KMS-11 (cell line): ENCODE measurements around the gene IL1R1.

Source experiments
- H2AFZ ChIP-seq: fragments of 200-600 bp; sonication (generic); 2 replicates; pipeline ENCODE4 v1.6.1; 2016; ENCODE audit warnings: antibody characterized with exemption, mixed run types, low read depth
- H3K27ac ChIP-seq: fragments of 200-600 bp; sonication (generic); 2 replicates; pipeline ENCODE4 v1.6.1; 2016; ENCODE audit warnings: mild to moderate bottlenecking, mixed run types
- H3K27me3 ChIP-seq: fragments of 200-600 bp; sonication (generic); 2 replicates; pipeline ENCODE4 v1.6.1; 2017; ENCODE audit warnings: mild to moderate bottlenecking, low read depth, mixed run types, moderate library complexity; ENCODE audit not compliant: insufficient read depth
- H3K36me3 ChIP-seq: fragments of 200-600 bp; sonication (generic); 2 replicates; pipeline ENCODE4 v1.6.1; 2017; ENCODE audit warnings: mild to moderate bottlenecking, mixed run types; ENCODE audit not compliant: insufficient read depth
- H3K4me1 ChIP-seq: fragments of 200-600 bp; sonication (generic); 2 replicates; pipeline ENCODE4 v1.6.1; 2016; ENCODE audit warnings: mild to moderate bottlenecking, low read depth, mixed run types; ENCODE audit not compliant: poor library complexity, severe bottlenecking
- H3K4me2 ChIP-seq: fragments of 200-600 bp; sonication (generic); 2 replicates; pipeline ENCODE4 v1.7.0; 2016; ENCODE audit warnings: mild to moderate bottlenecking, mixed run types
- H3K4me3 ChIP-seq: fragments of 200-600 bp; sonication (generic); IDR thresholded peaks from 2 replicates; pipeline ENCODE4 v1.6.1; 2017; ENCODE audit warnings: low read depth, low read length, mixed read lengths; ENCODE audit not compliant: insufficient read depth
- H3K79me2 ChIP-seq: fragments of 200-600 bp; sonication (generic); 2 replicates; pipeline ENCODE4 v1.6.1; 2016; ENCODE audit warnings: low read depth, mixed run types; ENCODE audit not compliant: insufficient read depth
- H3K9ac ChIP-seq: fragments of 200-600 bp; sonication (generic); 2 replicates; pipeline ENCODE4 v1.6.1; 2016; ENCODE audit warnings: mild to moderate bottlenecking, mixed run types
- H4K20me1 ChIP-seq: fragments of 200-600 bp; sonication (generic); 2 replicates; pipeline ENCODE4 v1.6.1; 2016; ENCODE audit warnings: mild to moderate bottlenecking, mixed run types; ENCODE audit not compliant: insufficient read depth
- TF ChIP-seq, protein P1 (sequence below): fragments of 200-600 bp; sonication (generic); conservative IDR thresholded peaks from 2 replicates; pipeline ENCODE4 v1.6.1; 2017; ENCODE audit warnings: low read depth, mild to moderate bottlenecking, antibody characterized with exemption, low read length, moderate library complexity, mixed read lengths

IL1R1 gene

DNA sequence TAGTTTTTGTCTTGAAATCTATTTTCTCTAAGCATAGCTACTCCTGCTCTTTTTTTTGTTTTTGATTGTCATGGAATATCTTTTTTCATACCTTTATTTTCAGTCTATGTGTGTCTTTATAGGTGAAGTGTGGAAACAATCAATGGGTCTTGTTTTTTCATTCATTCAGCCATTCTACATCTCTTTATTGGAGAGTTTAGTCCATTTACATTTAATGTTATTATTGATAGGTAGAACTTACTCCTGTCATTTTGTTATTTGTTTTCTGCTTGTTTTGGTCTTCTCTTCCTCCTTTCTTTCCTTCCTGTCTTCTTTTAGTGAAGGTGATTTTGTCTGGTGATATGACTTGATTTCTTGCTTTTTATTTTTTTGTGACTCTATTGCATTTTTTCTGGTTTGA lies 62.1 kb downstream of the IL1R1 start:
- TF ChIP-seq, protein P1, sequence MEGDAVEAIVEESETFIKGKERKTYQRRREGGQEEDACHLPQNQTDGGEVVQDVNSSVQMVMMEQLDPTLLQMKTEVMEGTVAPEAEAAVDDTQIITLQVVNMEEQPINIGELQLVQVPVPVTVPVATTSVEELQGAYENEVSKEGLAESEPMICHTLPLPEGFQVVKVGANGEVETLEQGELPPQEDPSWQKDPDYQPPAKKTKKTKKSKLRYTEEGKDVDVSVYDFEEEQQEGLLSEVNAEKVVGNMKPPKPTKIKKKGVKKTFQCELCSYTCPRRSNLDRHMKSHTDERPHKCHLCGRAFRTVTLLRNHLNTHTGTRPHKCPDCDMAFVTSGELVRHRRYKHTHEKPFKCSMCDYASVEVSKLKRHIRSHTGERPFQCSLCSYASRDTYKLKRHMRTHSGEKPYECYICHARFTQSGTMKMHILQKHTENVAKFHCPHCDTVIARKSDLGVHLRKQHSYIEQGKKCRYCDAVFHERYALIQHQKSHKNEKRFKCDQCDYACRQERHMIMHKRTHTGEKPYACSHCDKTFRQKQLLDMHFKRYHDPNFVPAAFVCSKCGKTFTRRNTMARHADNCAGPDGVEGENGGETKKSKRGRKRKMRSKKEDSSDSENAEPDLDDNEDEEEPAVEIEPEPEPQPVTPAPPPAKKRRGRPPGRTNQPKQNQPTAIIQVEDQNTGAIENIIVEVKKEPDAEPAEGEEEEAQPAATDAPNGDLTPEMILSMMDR = no peak
- Histone ChIP-seq H3K4me1 (no peaks in the 10 kb centered on the region), H3K27me3 (no peaks in the 10 kb centered on the region), H3K4me2 (no peak overlapping the region), H3K4me3 (no peak overlapping the region), H4K20me1 (no peaks in the 10 kb centered on the region), H3K79me2 (no peaks in the 10 kb centered on the region), H2AFZ (no peak overlapping the region), H3K27ac (no peak overlapping the region), H3K36me3 (no peaks in the 10 kb centered on the region), H3K9ac (no peak overlapping the region)

DNA sequence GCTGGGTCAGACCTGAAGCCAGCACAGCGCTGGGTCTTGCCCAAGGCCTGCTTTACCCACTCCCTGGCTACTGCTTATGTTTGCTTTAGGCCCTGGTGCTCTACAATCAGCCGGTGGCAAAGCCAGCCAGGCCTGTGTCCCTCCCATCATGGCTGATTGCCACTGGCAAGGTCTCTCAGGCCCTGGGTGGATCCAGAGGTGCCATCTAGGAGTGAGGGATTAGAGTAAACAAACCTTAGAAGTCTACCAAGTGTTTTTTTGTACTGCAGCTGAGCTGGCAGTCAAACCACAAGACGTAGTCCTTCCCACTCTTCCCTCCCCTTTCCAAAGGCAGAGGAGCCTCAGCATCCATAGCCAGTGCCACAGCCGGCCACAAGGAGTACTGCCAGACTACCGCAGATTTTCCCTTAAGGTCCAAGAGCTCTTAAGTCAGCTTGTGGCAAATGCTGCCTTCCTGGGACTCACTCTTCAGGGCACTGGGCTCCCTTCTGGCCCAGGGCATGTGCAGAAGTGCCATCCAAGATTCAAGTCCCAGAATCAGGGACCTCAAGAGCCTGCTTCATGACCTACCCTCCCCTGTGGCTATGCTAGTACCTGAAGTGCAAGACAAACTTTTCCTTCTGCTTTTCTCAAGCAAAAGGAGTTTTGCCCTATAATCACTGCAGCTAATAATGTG lies 64.3 kb downstream of the IL1R1 start:
- Histone ChIP-seq H3K4me3 (no peak overlapping the region), H2AFZ (no peak overlapping the region), H3K4me2 (no peak overlapping the region), H4K20me1 (no peaks in the 10 kb centered on the region), H3K9ac (no peak overlapping the region), H3K36me3 (no peaks in the 10 kb centered on the region), H3K27me3 (no peaks in the 10 kb centered on the region), H3K79me2 (no peaks in the 10 kb centered on the region), H3K4me1 (no peaks in the 10 kb centered on the region), H3K27ac (no peak overlapping the region)
- TF ChIP-seq, protein P1 = no peak

DNA sequence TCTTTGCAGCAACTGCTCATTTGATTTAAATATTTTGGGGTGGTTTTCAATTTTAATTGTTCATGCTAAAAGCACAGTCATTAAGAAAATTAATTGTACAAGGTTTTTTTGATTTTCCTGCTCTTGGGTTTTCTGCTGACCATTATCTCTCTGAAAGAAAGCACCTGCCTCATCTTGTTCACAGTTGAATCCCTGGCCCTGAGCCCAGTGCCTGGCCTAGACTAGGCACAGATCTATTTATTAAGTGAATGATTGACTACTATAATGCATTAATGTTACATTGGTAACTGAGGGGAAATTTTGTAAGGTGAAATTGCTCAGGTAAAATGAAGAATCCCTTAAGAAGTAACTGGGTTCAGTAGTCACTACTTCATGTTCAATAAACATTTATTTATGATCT lies 66.2 kb downstream of the IL1R1 start:
- no peak overlapping the region for H2AFZ ChIP-seq
- no peaks in the 10 kb centered on the region for H3K27me3 ChIP-seq
- H3K36me3 ChIP-seq = no peaks in the 10 kb centered on the region
- H3K4me3 ChIP-seq = no peak overlapping the region
- no peaks in the 10 kb centered on the region for H4K20me1 ChIP-seq
- no peak overlapping the region for H3K4me2 ChIP-seq
- no peaks in the 10 kb centered on the region for H3K79me2 ChIP-seq
- no peaks in the 10 kb centered on the region for H3K4me1 ChIP-seq
- no peak overlapping the region for H3K9ac ChIP-seq
- H3K27ac ChIP-seq = no peak overlapping the region
- TF ChIP-seq, protein P1 = no peak

DNA sequence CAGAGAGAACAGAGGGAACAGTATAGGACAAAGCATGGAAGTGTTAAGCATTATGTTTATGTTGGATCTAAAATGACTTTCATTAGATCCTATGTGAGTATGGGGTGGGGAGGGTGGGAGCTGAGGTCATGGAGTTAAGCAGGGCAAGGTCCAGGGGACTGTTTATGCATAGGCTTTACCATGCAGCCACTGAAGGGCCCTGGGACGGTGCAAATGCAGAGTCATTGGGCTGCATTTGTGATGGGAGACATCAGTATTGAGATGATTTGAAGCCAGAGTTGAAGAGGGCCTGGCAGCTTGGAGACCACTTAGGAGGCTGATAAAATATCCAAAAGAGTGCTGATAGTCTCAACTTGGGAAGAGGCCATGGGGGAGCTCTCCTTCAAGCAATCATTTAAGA lies 66.9 kb downstream of the IL1R1 start:
- no peaks in the 10 kb centered on the region for H3K79me2 ChIP-seq
- H3K4me3 ChIP-seq = no peak overlapping the region
- no peaks in the 10 kb centered on the region for H3K27me3 ChIP-seq
- H3K4me2 ChIP-seq = no peak overlapping the region
- TF ChIP-seq, protein P1 = no peak
- no peak overlapping the region for H2AFZ ChIP-seq
- no peak overlapping the region for H3K27ac ChIP-seq
- no peaks in the 10 kb centered on the region for H4K20me1 ChIP-seq
- no peaks in the 10 kb centered on the region for H3K36me3 ChIP-seq
- H3K4me1 ChIP-seq = no peaks in the 10 kb centered on the region
- H3K9ac ChIP-seq = no peak overlapping the region
